ENCODE data around the gene LPIN3.

GRCh38 chr20:41304002-41304401 lies 36.6 kb upstream of the LPIN3 start:
- TF ChIP-seq CTCF (IDR thresholded peaks at IDR 0.05), result no peak
- TF ChIP-seq POLR2A (IDR thresholded peaks at IDR 0.05; ENCODE audit: low read depth), result no peak
